CD14-positive monocyte (primary cell): ENCODE data around the gene ACTR6. TPM values are rescaled to one million over a fixed set of nuclear protein-coding genes. Genes with fewer than 3 reads are reported as not detected.

ENCODE experiments used
- DNase-seq, 3 donors: peaks; one replicate each; pipeline ENCODE4 v3.0.0-alpha.2; 2011 to 2022
- H2AFZ ChIP-seq: 2 replicates; pipeline ENCODE4 v1.6.0; 2012; ENCODE audit warnings: mild to moderate bottlenecking, low read depth, low read length, inconsistent platforms; ENCODE audit not compliant: insufficient read depth, poor library complexity, severe bottlenecking
- H3K27ac ChIP-seq, 2 donors: 1 replicate in 1 of 2; 2 replicates in 1 of 2; pipeline ENCODE4 v1.5.1; 2012 to 2013; ENCODE audit warnings: low read length in 2 of 2, control low read depth in 1 of 2, inconsistent platforms in 1 of 2, low read depth in 1 of 2, mild to moderate bottlenecking in 1 of 2
- H3K27me3 ChIP-seq, 2 donors: one replicate each; pipeline versions ENCODE4 v1.6.0 to v1.6.1; 2011 to 2013; ENCODE audit warnings: low read length in 2 of 2; ENCODE audit not compliant: control insufficient read depth in 2 of 2, insufficient read depth in 2 of 2
- H3K36me3 ChIP-seq, 2 donors: replicated peaks in 1 of 2; 1 replicate in 1 of 2; 2 replicates in 1 of 2; pipeline versions ENCODE4 v1.5.1 to v1.6.1; 2012 to 2013; ENCODE audit warnings: low read length in 2 of 2, control low read depth in 1 of 2, inconsistent platforms in 1 of 2, mild to moderate bottlenecking in 1 of 2; ENCODE audit not compliant: insufficient read depth in 2 of 2, control insufficient read depth in 1 of 2
- H3K4me1 ChIP-seq, 2 donors: 1 replicate in 1 of 2; 2 replicates in 1 of 2; pipeline versions ENCODE4 v1.5.1 to v1.6.1; 2012 to 2013; ENCODE audit warnings: low read length in 2 of 2, control low read depth in 1 of 2, inconsistent platforms in 1 of 2, mild to moderate bottlenecking in 1 of 2, moderate library complexity in 1 of 2; ENCODE audit not compliant: insufficient read depth in 2 of 2, control insufficient read depth in 1 of 2
- H3K4me2 ChIP-seq: replicated peaks from 2 replicates; pipeline ENCODE3; 2012; ENCODE audit warnings: low read length, moderate library complexity, mild to moderate bottlenecking; ENCODE audit not compliant: poor library complexity, severe bottlenecking; ENCODE audit errors: extremely low read depth
- H3K4me3 ChIP-seq, 3 experiments: fragments of 200-600 bp in 1 of 3; sonication (generic) in 1 of 3; replicated peaks in 1 of 3; 1 replicate in 2 of 3; 2 replicates in 1 of 3; pipeline ENCODE4 v1.5.1; 2011 to 2013; ENCODE audit warnings: low read length in 3 of 3, mild to moderate bottlenecking in 3 of 3, control low read depth in 2 of 3, low read depth in 2 of 3, inconsistent platforms in 1 of 3, moderate library complexity in 1 of 3
- H3K79me2 ChIP-seq: 2 replicates; pipeline ENCODE4 v1.6.0; 2012; ENCODE audit warnings: mild to moderate bottlenecking, control low read depth, inconsistent platforms, low read length, moderate library complexity; ENCODE audit not compliant: insufficient read depth
- H3K9ac ChIP-seq: 2 replicates; pipeline ENCODE4 v1.6.0; 2017; ENCODE audit warnings: low read length, mild to moderate bottlenecking; ENCODE audit not compliant: insufficient read depth, poor library complexity, severe bottlenecking
- H3K9me3 ChIP-seq, 2 donors: replicated peaks in 1 of 2; 1 replicate in 1 of 2; 2 replicates in 1 of 2; pipeline versions ENCODE4 v1.5.1 to v1.6.1; 2012 to 2013; ENCODE audit warnings: low read length in 2 of 2, control low read depth in 1 of 2; ENCODE audit not compliant: control insufficient read depth in 1 of 2, insufficient read depth in 1 of 2
- H4K20me1 ChIP-seq: 2 replicates; pipeline ENCODE4 v1.6.0; 2012; ENCODE audit warnings: mild to moderate bottlenecking, low read length, control low read depth, moderate library complexity; ENCODE audit not compliant: insufficient read depth
- H3K27ac Mint-ChIP-seq, 7 donors: one replicate each; pipeline ENCODE4 v1.8.0; 2020; ENCODE audit warnings: mild to moderate bottlenecking in 7 of 7, mixed read lengths in 7 of 7, moderate library complexity in 6 of 7, inconsistent platforms in 2 of 7
- H3K27me3 Mint-ChIP-seq, 3 donors: one replicate each; pipeline ENCODE4 v1.8.0; 2021 to 2022; ENCODE audit warnings: low read depth in 3 of 3, mild to moderate bottlenecking in 3 of 3, mixed read lengths in 3 of 3, moderate library complexity in 3 of 3, inconsistent platforms in 1 of 3
- H3K36me3 Mint-ChIP-seq, 2 donors: one replicate each; pipeline ENCODE4 v1.8.0; 2020; ENCODE audit warnings: mixed read lengths in 2 of 2, inconsistent platforms in 1 of 2, mild to moderate bottlenecking in 1 of 2
- H3K4me1 Mint-ChIP-seq: one replicate; pipeline ENCODE4 v1.8.0; 2020; ENCODE audit warnings: mild to moderate bottlenecking, mixed read lengths
- H3K4me3 Mint-ChIP-seq, 2 donors: one replicate each; pipeline ENCODE4 v1.8.0; 2020; ENCODE audit warnings: mild to moderate bottlenecking in 2 of 2, mixed read lengths in 2 of 2, moderate library complexity in 1 of 2
- H3K9me3 Mint-ChIP-seq, 7 donors: one replicate each; pipeline ENCODE4 v1.8.0; 2020 to 2022; ENCODE audit warnings: mixed read lengths in 7 of 7, mild to moderate bottlenecking in 6 of 7, moderate library complexity in 6 of 7, inconsistent platforms in 2 of 7
- CTCF ChIP-seq: fragments of 200-600 bp; IDR thresholded peaks from one replicate; pipeline ENCODE4 v1.8.0; 2022; ENCODE audit warnings: antibody characterized with exemption, mild to moderate bottlenecking
- WGBS: methylation state at CpG from one replicate; pipeline ENCODE4 v1.1.5; 2013; ENCODE audit warnings: missing lambda C conversion rate; ENCODE audit not compliant: insufficient coverage; 5-methylcytosine and 5-hydroxymethylcytosine counted together
- intact Hi-C, 2 donors: fragments of 100-400 bp; cut with micrococcal nuclease; formaldehyde crosslinking; loops; one replicate each; pipeline versions ENCODE4 v1.15.0 to v1.15.1; 2023
- polyA plus RNA-seq, 3 donors: library from polyadenylated mRNA; depleted of rRNA in 1 of 3; unstranded in 2 of 3; stranded (reverse) in 1 of 3; fragments of 300-500 nt in 2 of 3; fragments of >200 nt in 1 of 3; fragmentation: Illumina TruSeq in 2 of 3; gene quantifications; 1 replicate in 2 of 3; 2 replicates in 1 of 3; pipeline ENCODE4 v1.2.3, GENCODE V29; 2012 to 2021

ACTR6 gene
- polyA plus RNA-seq, 3 donors: 5.5 to 17.8 (median 16.2) TPM

- H4K20me1 ChIP-seq: no peaks in the 10 kb centered on the region
- H3K27me3 Mint-ChIP-seq: peaks cover 0 to 2% (median 0%) of the 10 kb centered on the region in 3 donors
- H3K27ac ChIP-seq: no peak overlapping the region
- no peak for DNase-seq
- H2AFZ ChIP-seq: no peak overlapping the region
- intact Hi-C loops: no loop called here
- no peaks in the 10 kb centered on the region for H3K79me2 ChIP-seq
- no peaks in the 10 kb centered on the region for H3K27me3 ChIP-seq
- no peaks in the 10 kb centered on the region for H3K9me3 Mint-ChIP-seq
- no CpG with 5 or more reads among the region's 2 CpGs for WGBS
- no peak overlapping the region for H3K9ac ChIP-seq
- H3K4me1 ChIP-seq: peaks cover 7% of the 10 kb centered on the region in 2 donors
- H3K36me3 Mint-ChIP-seq: no peaks in the 10 kb centered on the region
- H3K4me3 Mint-ChIP-seq: no peak overlapping the region
- no peak for TF ChIP-seq CTCF
- peaks cover 8% of the 10 kb centered on the region for H3K4me1 Mint-ChIP-seq
- no peak overlapping the region for H3K4me2 ChIP-seq
- H3K9me3 ChIP-seq: no peaks in the 10 kb centered on the region
- no peaks in the 10 kb centered on the region for H3K36me3 ChIP-seq
- H3K4me3 ChIP-seq: no peak overlapping the region
- H3K27ac Mint-ChIP-seq: no peak overlapping the region
Measured at GRCh38 chr12:100251917-100252316, 51.3 kb downstream of the ACTR6 start.

GRCh38 chr12:100253437-100253836 lies 52.8 kb downstream of the ACTR6 start:
- H4K20me1 ChIP-seq: no peaks in the 10 kb centered on the region
- H3K9ac ChIP-seq: no peak overlapping the region
- no peak overlapping the region for H3K27ac ChIP-seq
- H3K36me3 Mint-ChIP-seq: no peaks in the 10 kb centered on the region
- peaks cover 0 to 2% (median 0%) of the 10 kb centered on the region in 3 donors for H3K27me3 Mint-ChIP-seq
- no peaks in the 10 kb centered on the region for H3K27me3 ChIP-seq
- H3K4me1 ChIP-seq: peaks cover 7% of the 10 kb centered on the region in 2 donors
- intact Hi-C loops: no loop called here
- no peak overlapping the region for H2AFZ ChIP-seq
- DNase-seq: no peak
- TF ChIP-seq CTCF: no peak
- H3K4me1 Mint-ChIP-seq: peaks cover 8% of the 10 kb centered on the region
- no peaks in the 10 kb centered on the region for H3K9me3 ChIP-seq
- no peaks in the 10 kb centered on the region for H3K79me2 ChIP-seq
- H3K27ac Mint-ChIP-seq: no peak overlapping the region
- no peak overlapping the region for H3K4me3 Mint-ChIP-seq
- WGBS: no CpG with 5 or more reads among the region's 1 CpG
- H3K36me3 ChIP-seq: no peaks in the 10 kb centered on the region
- no peak overlapping the region for H3K4me2 ChIP-seq
- H3K4me3 ChIP-seq: no peak overlapping the region
- H3K9me3 Mint-ChIP-seq: no peaks in the 10 kb centered on the region
